Erythroblast (primary cell): Measurements from ENCODE around the gene CERS6.

Experiments used
- GATA1 ChIP-seq: IDR thresholded peaks from 2 replicates; pipeline ENCODE4 v1.6.1; 2011; ENCODE audit warnings: low read depth, mild to moderate bottlenecking, control low read depth, low read length, moderate library complexity
- POLR2A ChIP-seq: IDR thresholded peaks from 2 replicates; pipeline ENCODE4 v1.6.1; 2011; ENCODE audit warnings: mild to moderate bottlenecking, low read length

- TF ChIP-seq POLR2A (no peak), GATA1 (no peak)
These were observed 59.4 kb downstream of the CERS6 start for GRCh38 chr2:168515502-168515901.
